SU-DHL-6 (cell line): ENCODE measurements around the gene EVA1C.

Experiments used
- CTCF ChIP-seq: fragments of 200-600 bp; sonication (generic); IDR thresholded peaks from one replicate; pipeline ENCODE4 v1.5.1; 2017; ENCODE audit warnings: antibody characterized with exemption, mild to moderate bottlenecking, low read length, moderate library complexity; ENCODE audit not compliant: insufficient read depth, poor library complexity, severe bottlenecking
- EZH2phosphoT487 ChIP-seq: fragments of 200-600 bp; sonication (generic), shearing (Covaris generic); conservative IDR thresholded peaks from 2 replicates; pipeline ENCODE4 v1.6.1; 2018; ENCODE audit warnings: mild to moderate bottlenecking, antibody characterized with exemption, low read length, moderate library complexity, mixed read lengths

GRCh38 chr21:32547018-32547417 is 134.5 kb downstream of the EVA1C start:
- no peak for TF ChIP-seq CTCF
- TF ChIP-seq EZH2phosphoT487 = no peak
